Non-pigmented ciliary epithelial cell (primary cell): ENCODE measurements around the gene HLA-A.
"Not testable (repeated sequence)": the region's sequence is repeated elsewhere in the genome, so short reads cannot be mapped to it uniquely, and the experiment has no call there.

Experiments
- DNase-seq: peaks from one replicate; pipeline ENCODE4 v3.0.0-alpha.2; 2010; ENCODE audit warnings: low read depth

HLA-A gene

GRCh38 chr6:29963697-29964096 is 21.4 kb downstream of the HLA-A start:
- not testable (repeated sequence) for DNase-seq

GRCh38 chr6:29964518-29964886 is 22.2 kb downstream of the HLA-A start:
- no peak for DNase-seq

- DNase-seq: peak; percentile 60
These were observed 22.7 kb downstream of the HLA-A start for GRCh38 chr6:29964887-29965562.

- no peak for DNase-seq
These were observed 23.2 kb downstream of the HLA-A start for GRCh38 chr6:29965563-29965872.

- DNase-seq: no peak
These were observed 23.7 kb downstream of the HLA-A start for GRCh38 chr6:29965873-29966601.

GRCh38 chr6:29967379-29968010 is 25.2 kb downstream of the HLA-A start:
- no peak for DNase-seq

GRCh38 chr6:29968130-29968529 is 25.8 kb downstream of the HLA-A start:
- DNase-seq: no peak

GRCh38 chr6:29968905-29969304 is 26.6 kb downstream of the HLA-A start:
- no peak for DNase-seq

- no peak for DNase-seq
These were observed 28.4 kb downstream of the HLA-A start for GRCh38 chr6:29970711-29971110.

- no peak for DNase-seq
These were observed 32.7 kb downstream of the HLA-A start for GRCh38 chr6:29974901-29975560.

- no peak for DNase-seq
These were observed 33.2 kb downstream of the HLA-A start for GRCh38 chr6:29975561-29975907.

GRCh38 chr6:29976253-29976587 is 33.9 kb downstream of the HLA-A start:
- no peak for DNase-seq

- DNase-seq: no peak
These were observed 34.5 kb downstream of the HLA-A start for GRCh38 chr6:29976588-29977424.

GRCh38 chr6:29977425-29977727 is 35.0 kb downstream of the HLA-A start:
- DNase-seq: no peak

GRCh38 chr6:29980013-29980412 is 37.7 kb downstream of the HLA-A start:
- not testable (repeated sequence) for DNase-seq

GRCh38 chr6:29980511-29980910 is 38.2 kb downstream of the HLA-A start:
- DNase-seq: no peak

GRCh38 chr6:29981211-29981812 is 39.0 kb downstream of the HLA-A start:
- no peak for DNase-seq

GRCh38 chr6:29982097-29982496 is 39.8 kb downstream of the HLA-A start:
- no peak for DNase-seq

- no peak for DNase-seq
These were observed 41.9 kb downstream of the HLA-A start for GRCh38 chr6:29984232-29984631.

- DNase-seq: no peak
These were observed 42.7 kb downstream of the HLA-A start for GRCh38 chr6:29984992-29985391.

- no peak for DNase-seq
These were observed 43.9 kb downstream of the HLA-A start for GRCh38 chr6:29986179-29986781.

- DNase-seq: no peak
These were observed 46.9 kb downstream of the HLA-A start for GRCh38 chr6:29989211-29989610.
